Activated CD4-positive, alpha-beta T cell treated with anti-CD3 and anti-CD28 coated beads for 1 hour (primary cell): ENCODE results near the gene ABCC1.
"Not testable (repeated sequence)": the region's sequence is repeated elsewhere in the genome, so short reads cannot be mapped to it uniquely, and the experiment has no call there.

Experiments used
- DNase-seq: peaks from one replicate; pipeline ENCODE4 v3.0.0-alpha.2; 2020

Gene ABCC1

GRCh38 chr16:16146380-16147315, 197.2 kb downstream of the ABCC1 start:
- DNase-seq = no peak

GRCh38 chr16:16147316-16147999, 198.0 kb downstream of the ABCC1 start:
- DNase-seq = no peak

- DNase-seq = not testable (repeated sequence)
Measured at GRCh38 chr16:16148000-16148599, 198.7 kb downstream of the ABCC1 start.

- DNase-seq = no peak
Measured at GRCh38 chr16:16148755-16149154, 199.3 kb downstream of the ABCC1 start.

GRCh38 chr16:16149710-16150116, 200.3 kb downstream of the ABCC1 start:
- DNase-seq = no peak

- no peak for DNase-seq
Measured at GRCh38 chr16:16150117-16150877, 200.9 kb downstream of the ABCC1 start.

GRCh38 chr16:16150878-16151152, 201.4 kb downstream of the ABCC1 start:
- no peak for DNase-seq

- DNase-seq = no peak
Measured at GRCh38 chr16:16151315-16151714, 201.9 kb downstream of the ABCC1 start.

- DNase-seq = not testable (repeated sequence)
Measured at GRCh38 chr16:16153000-16153399, 203.6 kb downstream of the ABCC1 start.

- DNase-seq = no peak
Measured at GRCh38 chr16:16154281-16154951, 205.0 kb downstream of the ABCC1 start.

GRCh38 chr16:16155234-16155633, 205.8 kb downstream of the ABCC1 start:
- no peak for DNase-seq

GRCh38 chr16:16157166-16157565, 207.8 kb downstream of the ABCC1 start:
- DNase-seq = no peak

GRCh38 chr16:16158082-16158658, 208.8 kb downstream of the ABCC1 start:
- DNase-seq = no peak

- no peak for DNase-seq
Measured at GRCh38 chr16:16158741-16159374, 209.4 kb downstream of the ABCC1 start.

GRCh38 chr16:16159662-16160061, 210.2 kb downstream of the ABCC1 start:
- DNase-seq = no peak

GRCh38 chr16:16161319-16161718, 211.9 kb downstream of the ABCC1 start:
- no peak for DNase-seq

GRCh38 chr16:16161840-16162239, 212.4 kb downstream of the ABCC1 start:
- not testable (repeated sequence) for DNase-seq

GRCh38 chr16:16162591-16162990, 213.2 kb downstream of the ABCC1 start:
- DNase-seq = no peak

- no peak for DNase-seq
Measured at GRCh38 chr16:16163109-16163508, 213.7 kb downstream of the ABCC1 start.

GRCh38 chr16:16163571-16163970, 214.2 kb downstream of the ABCC1 start:
- DNase-seq = no peak

- no peak for DNase-seq
Measured at GRCh38 chr16:16164243-16164642, 214.8 kb downstream of the ABCC1 start.

- DNase-seq = no peak
Measured at GRCh38 chr16:16166085-16166484, 216.7 kb downstream of the ABCC1 start.
